Measurements from ENCODE around the gene PPP1R13L.
A peak's percentile ranks its signal among the peaks of the same experiment; 100 is the strongest.

PPP1R13L gene

DNA sequence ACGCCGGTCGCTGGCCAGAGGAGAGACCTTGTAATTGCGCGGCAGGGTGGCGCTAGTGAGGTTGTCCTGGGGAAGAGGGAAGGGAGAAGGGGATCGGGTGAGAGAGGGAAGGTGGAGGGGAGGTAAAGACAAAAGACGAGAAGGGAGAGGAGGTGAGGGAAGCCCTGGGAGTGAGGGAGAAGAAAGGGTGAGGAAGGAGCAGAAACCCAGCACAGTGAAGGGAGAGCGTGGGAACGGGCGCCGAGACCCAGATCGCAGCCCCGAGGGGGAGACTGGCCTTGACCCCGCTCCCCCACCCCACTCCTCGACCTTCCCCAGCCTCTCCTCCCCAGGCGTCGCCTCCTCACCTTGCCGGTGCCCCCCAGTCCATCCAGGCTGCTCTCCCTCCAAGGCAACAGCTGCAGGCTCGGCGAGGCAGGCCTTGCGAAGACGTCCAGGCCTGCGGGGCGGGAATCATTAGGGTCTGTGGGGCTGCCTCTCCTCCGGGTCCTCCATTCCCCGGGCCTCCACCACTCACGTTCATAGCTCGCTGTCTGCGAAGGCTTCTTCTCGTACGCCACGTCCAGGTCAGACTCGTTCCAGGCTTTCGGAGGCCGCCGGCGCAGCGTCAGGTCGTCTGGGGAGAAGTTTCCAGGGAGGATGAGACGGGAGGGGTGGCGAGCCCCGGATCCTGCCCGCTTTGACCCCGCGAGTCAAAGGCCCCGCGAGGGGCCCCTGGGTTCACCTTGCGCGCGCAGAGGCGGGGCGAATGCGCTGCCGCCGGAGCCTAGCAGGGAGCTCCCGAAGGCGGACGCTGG, 8.8 kb downstream of the PPP1R13L start:
- TF ChIP-seq BACH2 (CRISPR knock-in tag; IDR thresholded peaks at IDR 0.05; ENCODE audit: borderline replicate concordance), result no peak
- no peak for TF ChIP-seq ZC3H10 (CRISPR knock-in tag; IDR thresholded peaks at IDR 0.05)
- no peak for TF ChIP-seq ARNTL (CRISPR knock-in tag; IDR thresholded peaks at IDR 0.05; ENCODE audit: borderline replicate concordance, low read depth)
- TF ChIP-seq, protein P1, sequence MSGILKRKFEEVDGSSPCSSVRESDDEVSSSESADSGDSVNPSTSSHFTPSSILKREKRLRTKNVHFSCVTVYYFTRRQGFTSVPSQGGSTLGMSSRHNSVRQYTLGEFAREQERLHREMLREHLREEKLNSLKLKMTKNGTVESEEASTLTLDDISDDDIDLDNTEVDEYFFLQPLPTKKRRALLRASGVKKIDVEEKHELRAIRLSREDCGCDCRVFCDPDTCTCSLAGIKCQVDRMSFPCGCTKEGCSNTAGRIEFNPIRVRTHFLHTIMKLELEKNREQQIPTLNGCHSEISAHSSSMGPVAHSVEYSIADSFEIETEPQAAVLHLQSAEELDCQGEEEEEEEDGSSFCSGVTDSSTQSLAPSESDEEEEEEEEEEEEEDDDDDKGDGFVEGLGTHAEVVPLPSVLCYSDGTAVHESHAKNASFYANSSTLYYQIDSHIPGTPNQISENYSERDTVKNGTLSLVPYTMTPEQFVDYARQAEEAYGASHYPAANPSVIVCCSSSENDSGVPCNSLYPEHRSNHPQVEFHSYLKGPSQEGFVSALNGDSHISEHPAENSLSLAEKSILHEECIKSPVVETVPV (CRISPR knock-in tag; IDR thresholded peaks at IDR 0.05), result no peak
- TF ChIP-seq PPARA (CRISPR knock-in tag; IDR thresholded peaks at IDR 0.05; ENCODE audit: borderline replicate concordance), result no peak
- TF ChIP-seq SNAI2 (CRISPR knock-in tag; IDR thresholded peaks at IDR 0.05), result no peak
- TF ChIP-seq, protein P2, sequence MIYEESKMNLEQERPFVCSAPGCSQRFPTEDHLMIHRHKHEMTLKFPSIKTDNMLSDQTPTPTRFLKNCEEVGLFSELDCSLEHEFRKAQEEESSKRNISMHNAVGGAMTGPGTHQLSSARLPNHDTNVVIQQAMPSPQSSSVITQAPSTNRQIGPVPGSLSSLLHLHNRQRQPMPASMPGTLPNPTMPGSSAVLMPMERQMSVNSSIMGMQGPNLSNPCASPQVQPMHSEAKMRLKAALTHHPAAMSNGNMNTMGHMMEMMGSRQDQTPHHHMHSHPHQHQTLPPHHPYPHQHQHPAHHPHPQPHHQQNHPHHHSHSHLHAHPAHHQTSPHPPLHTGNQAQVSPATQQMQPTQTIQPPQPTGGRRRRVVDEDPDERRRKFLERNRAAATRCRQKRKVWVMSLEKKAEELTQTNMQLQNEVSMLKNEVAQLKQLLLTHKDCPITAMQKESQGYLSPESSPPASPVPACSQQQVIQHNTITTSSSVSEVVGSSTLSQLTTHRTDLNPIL (CRISPR knock-in tag; IDR thresholded peaks at IDR 0.05; ENCODE audit: low read depth), result no peak
- TF ChIP-seq CSDC2 (CRISPR knock-in tag; IDR thresholded peaks at IDR 0.05), result no peak
- no peak for TF ChIP-seq ZNF70 (CRISPR knock-in tag; IDR thresholded peaks at IDR 0.05)
- no peak for ATAC-seq

DNA sequence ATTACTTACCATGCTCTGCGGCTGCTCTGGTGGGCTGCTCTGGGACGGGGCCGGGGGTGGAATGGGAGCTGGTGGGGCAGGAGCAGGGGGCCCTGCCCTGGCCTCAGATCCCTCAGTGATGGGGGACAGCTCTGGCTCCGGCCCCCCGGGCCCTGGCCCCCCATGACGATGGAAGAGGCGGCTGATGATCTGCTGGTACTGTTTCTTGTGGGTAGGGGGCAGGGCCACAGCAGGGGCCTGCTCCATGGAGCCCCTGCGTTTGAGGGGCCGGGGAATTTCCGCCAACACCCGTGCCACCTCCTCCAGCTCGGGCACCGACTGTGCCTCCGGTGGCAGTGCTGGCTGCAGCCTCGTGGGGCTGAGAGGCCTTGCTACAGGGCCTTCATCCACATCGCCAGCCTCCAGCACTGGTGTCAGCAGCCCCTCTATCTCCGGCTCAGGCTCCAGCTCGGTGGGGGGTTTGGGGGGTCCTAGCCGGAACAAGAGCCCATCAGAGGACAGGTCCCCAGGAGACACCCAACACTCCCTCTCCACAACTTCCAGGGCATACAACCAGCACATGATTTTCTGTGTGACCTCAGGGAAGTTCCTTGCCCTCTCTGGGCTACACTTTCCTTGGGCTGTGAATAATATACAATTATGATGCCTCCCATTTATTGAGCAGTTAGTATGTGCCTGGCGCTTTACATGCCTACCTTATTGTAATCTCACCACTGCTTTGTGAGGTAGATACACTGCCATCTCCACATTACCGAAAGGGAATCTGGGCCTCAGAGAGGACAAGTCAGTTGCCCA, 12.8 kb downstream of the PPP1R13L start:
- no peak for TF ChIP-seq TOX (CRISPR knock-in tag; IDR thresholded peaks at IDR 0.05; ENCODE audit: borderline replicate concordance)
- TF ChIP-seq, protein P3, sequence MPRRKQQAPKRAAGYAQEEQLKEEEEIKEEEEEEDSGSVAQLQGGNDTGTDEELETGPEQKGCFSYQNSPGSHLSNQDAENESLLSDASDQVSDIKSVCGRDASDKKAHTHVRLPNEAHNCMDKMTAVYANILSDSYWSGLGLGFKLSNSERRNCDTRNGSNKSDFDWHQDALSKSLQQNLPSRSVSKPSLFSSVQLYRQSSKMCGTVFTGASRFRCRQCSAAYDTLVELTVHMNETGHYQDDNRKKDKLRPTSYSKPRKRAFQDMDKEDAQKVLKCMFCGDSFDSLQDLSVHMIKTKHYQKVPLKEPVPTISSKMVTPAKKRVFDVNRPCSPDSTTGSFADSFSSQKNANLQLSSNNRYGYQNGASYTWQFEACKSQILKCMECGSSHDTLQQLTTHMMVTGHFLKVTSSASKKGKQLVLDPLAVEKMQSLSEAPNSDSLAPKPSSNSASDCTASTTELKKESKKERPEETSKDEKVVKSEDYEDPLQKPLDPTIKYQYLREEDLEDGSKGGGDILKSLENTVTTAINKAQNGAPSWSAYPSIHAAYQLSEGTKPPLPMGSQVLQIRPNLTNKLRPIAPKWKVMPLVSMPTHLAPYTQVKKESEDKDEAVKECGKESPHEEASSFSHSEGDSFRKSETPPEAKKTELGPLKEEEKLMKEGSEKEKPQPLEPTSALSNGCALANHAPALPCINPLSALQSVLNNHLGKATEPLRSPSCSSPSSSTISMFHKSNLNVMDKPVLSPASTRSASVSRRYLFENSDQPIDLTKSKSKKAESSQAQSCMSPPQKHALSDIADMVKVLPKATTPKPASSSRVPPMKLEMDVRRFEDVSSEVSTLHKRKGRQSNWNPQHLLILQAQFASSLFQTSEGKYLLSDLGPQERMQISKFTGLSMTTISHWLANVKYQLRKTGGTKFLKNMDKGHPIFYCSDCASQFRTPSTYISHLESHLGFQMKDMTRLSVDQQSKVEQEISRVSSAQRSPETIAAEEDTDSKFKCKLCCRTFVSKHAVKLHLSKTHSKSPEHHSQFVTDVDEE (CRISPR knock-in tag; IDR thresholded peaks at IDR 0.05), result no peak
- TF ChIP-seq ISL1 (CRISPR knock-in tag; IDR thresholded peaks at IDR 0.05), result no peak
- no peak for TF ChIP-seq ESRRG (CRISPR knock-in tag; IDR thresholded peaks at IDR 0.05)
- no peak for TF ChIP-seq ARNTL (CRISPR knock-in tag; IDR thresholded peaks at IDR 0.05; ENCODE audit: borderline replicate concordance, low read depth)
- TF ChIP-seq, protein P1 (CRISPR knock-in tag; IDR thresholded peaks at IDR 0.05), result no peak
- TF ChIP-seq ZNF8 (CRISPR knock-in tag; IDR thresholded peaks at IDR 0.05), result no peak
- TF ChIP-seq ZFP30 (CRISPR knock-in tag; IDR thresholded peaks at IDR 0.05), result no peak
- TF ChIP-seq ZC3H10 (CRISPR knock-in tag; IDR thresholded peaks at IDR 0.05), result no peak
- TF ChIP-seq, protein P4, sequence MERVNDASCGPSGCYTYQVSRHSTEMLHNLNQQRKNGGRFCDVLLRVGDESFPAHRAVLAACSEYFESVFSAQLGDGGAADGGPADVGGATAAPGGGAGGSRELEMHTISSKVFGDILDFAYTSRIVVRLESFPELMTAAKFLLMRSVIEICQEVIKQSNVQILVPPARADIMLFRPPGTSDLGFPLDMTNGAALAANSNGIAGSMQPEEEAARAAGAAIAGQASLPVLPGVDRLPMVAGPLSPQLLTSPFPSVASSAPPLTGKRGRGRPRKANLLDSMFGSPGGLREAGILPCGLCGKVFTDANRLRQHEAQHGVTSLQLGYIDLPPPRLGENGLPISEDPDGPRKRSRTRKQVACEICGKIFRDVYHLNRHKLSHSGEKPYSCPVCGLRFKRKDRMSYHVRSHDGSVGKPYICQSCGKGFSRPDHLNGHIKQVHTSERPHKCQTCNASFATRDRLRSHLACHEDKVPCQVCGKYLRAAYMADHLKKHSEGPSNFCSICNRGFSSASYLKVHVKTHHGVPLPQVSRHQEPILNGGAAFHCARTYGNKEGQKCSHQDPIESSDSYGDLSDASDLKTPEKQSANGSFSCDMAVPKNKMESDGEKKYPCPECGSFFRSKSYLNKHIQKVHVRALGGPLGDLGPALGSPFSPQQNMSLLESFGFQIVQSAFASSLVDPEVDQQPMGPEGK (CRISPR knock-in tag; IDR thresholded peaks at IDR 0.05; ENCODE audit: borderline replicate concordance), result no peak
- no peak; the same call in 2 of the 3 replicates for ATAC-seq

DNA sequence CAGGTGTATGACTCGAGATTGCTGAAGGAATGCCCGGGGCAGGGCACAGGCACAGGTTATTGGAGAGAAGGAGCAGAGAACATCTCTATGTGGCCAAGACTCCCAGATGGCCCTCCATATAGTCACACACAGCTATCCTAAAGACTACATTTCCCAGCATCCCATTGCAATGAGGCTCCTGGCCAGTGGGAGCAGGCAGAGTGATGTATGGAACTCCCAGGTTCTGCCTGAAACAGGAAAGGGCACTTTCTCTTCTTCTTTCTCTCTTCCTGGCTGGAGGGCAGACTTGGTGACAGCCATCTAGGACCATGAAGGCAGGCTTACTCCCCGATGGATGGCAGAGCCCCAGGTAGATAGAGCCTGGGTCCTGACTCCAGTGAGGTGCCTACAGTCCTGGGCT, 13.5 kb downstream of the PPP1R13L start:
- peak; percentile 97 for ATAC-seq
- TF ChIP-seq ZFP3 (CRISPR knock-in tag; IDR thresholded peaks at IDR 0.05) (no peak), GLIS3 (CRISPR knock-in tag; IDR thresholded peaks at IDR 0.05) (no peak), RARB (CRISPR knock-in tag; IDR thresholded peaks at IDR 0.05) (no peak), CSDC2 (CRISPR knock-in tag; IDR thresholded peaks at IDR 0.05) (no peak), ESRRG (CRISPR knock-in tag; IDR thresholded peaks at IDR 0.05) (no peak), SNAI2 (CRISPR knock-in tag; IDR thresholded peaks at IDR 0.05) (no peak), ZNF565 (CRISPR knock-in tag; conservative IDR thresholded peaks at IDR 0.05; ENCODE audit: low read depth) (no peak), TCF4 (CRISPR knock-in tag; IDR thresholded peaks at IDR 0.05; ENCODE audit: borderline replicate concordance) (no peak), ARNTL (CRISPR knock-in tag; IDR thresholded peaks at IDR 0.05; ENCODE audit: borderline replicate concordance, low read depth) (no peak)
- TF ChIP-seq, protein P3 (CRISPR knock-in tag; IDR thresholded peaks at IDR 0.05), result no peak
- TF ChIP-seq, protein P4 (CRISPR knock-in tag; IDR thresholded peaks at IDR 0.05; ENCODE audit: borderline replicate concordance), result no peak
